Fibroblast of pulmonary artery (primary cell): ENCODE results near the gene PLPP1.

Experiments used
- DNase-seq: peaks from one replicate; pipeline ENCODE4 v3.0.0-alpha.2; 2010; ENCODE audit warnings: low read depth
- H3K4me3 ChIP-seq: replicated peaks from 2 replicates; pipeline ENCODE4 v1.5.1; 2011; ENCODE audit warnings: low read depth, mild to moderate bottlenecking, control low read depth, low read length, moderate library complexity
- CTCF ChIP-seq: IDR thresholded peaks from 2 replicates; pipeline ENCODE4 v1.5.1; 2011; ENCODE audit warnings: mild to moderate bottlenecking, control low read depth, low read length, inconsistent platforms; ENCODE audit errors: missing control alignments

PLPP1 gene

GRCh38 chr5:55445791-55446190, 89.0 kb downstream of the PLPP1 start:
- no peak overlapping the region for H3K4me3 ChIP-seq
- TF ChIP-seq CTCF: no peak
- DNase-seq: no peak

- no peak for DNase-seq
- H3K4me3 ChIP-seq: no peak overlapping the region
- no peak for TF ChIP-seq CTCF
These were observed 92.8 kb downstream of the PLPP1 start for GRCh38 chr5:55441954-55442353.

- TF ChIP-seq CTCF: no peak
- H3K4me3 ChIP-seq: no peak overlapping the region
- no peak for DNase-seq
These were observed 93.5 kb downstream of the PLPP1 start for GRCh38 chr5:55441107-55441771.

GRCh38 chr5:55440188-55440646, 94.5 kb downstream of the PLPP1 start:
- no peak for TF ChIP-seq CTCF
- peak; percentile 57 for DNase-seq
- no peak overlapping the region for H3K4me3 ChIP-seq

GRCh38 chr5:55438998-55439397, 95.8 kb downstream of the PLPP1 start:
- DNase-seq: peak; percentile 66
- no peak overlapping the region for H3K4me3 ChIP-seq
- TF ChIP-seq CTCF: no peak

GRCh38 chr5:55437859-55438206, 96.9 kb downstream of the PLPP1 start:
- no peak for TF ChIP-seq CTCF
- H3K4me3 ChIP-seq: no peak overlapping the region
- DNase-seq: no peak

- TF ChIP-seq CTCF: no peak
- no peak for DNase-seq
- no peak overlapping the region for H3K4me3 ChIP-seq
These were observed 97.3 kb downstream of the PLPP1 start for GRCh38 chr5:55437452-55437851.
